Fibroblast of lung (primary cell): ENCODE measurements around the gene GREB1. TPM values are rescaled to one million over a fixed set of nuclear protein-coding genes. Genes with fewer than 3 reads are reported as not detected.

Experiments
- DNase-seq, 2 donors: peaks; one replicate each; pipeline versions ENCODE4 v3.0.0 to v3.0.0-alpha.2; 2010; ENCODE audit warnings: low read depth in 2 of 2
- H2AFZ ChIP-seq: 2 replicates; pipeline ENCODE4 v1.5.1; 2012; ENCODE audit warnings: low read length, control low read depth, inconsistent platforms
- H3K27ac ChIP-seq: 2 replicates; pipeline ENCODE4 v1.5.1; 2011; ENCODE audit warnings: low read length, control low read depth; ENCODE audit not compliant: insufficient read depth
- H3K27me3 ChIP-seq: 2 replicates; pipeline ENCODE4 v1.5.1; 2011; ENCODE audit warnings: mild to moderate bottlenecking, low read length; ENCODE audit not compliant: control insufficient read depth, insufficient read depth
- H3K36me3 ChIP-seq: 2 replicates; pipeline ENCODE4 v1.5.1; 2011; ENCODE audit warnings: low read length; ENCODE audit not compliant: control insufficient read depth, insufficient read depth
- H3K4me1 ChIP-seq: 2 replicates; pipeline ENCODE4 v1.5.1; 2011; ENCODE audit warnings: low read length; ENCODE audit not compliant: control insufficient read depth, insufficient read depth; ENCODE audit errors: extremely low read depth
- H3K4me2 ChIP-seq: 2 replicates; pipeline ENCODE4 v1.5.1; 2011; ENCODE audit warnings: low read length, control low read depth; ENCODE audit not compliant: insufficient read depth; ENCODE audit errors: extremely low read depth
- H3K4me3 ChIP-seq, 4 experiments: fragments of 200-600 bp in 1 of 4; sonication (generic) in 1 of 4; replicated peaks in 1 of 4; 2 replicates each; pipeline ENCODE4 v1.5.1; 2011 to 2016; ENCODE audit warnings: low read length in 4 of 4, low read depth in 3 of 4, mild to moderate bottlenecking in 3 of 4, control low read depth in 2 of 4, inconsistent platforms in 1 of 4, mixed read lengths in 1 of 4; ENCODE audit not compliant: insufficient read depth in 1 of 4; ENCODE audit errors: control extremely low read depth in 1 of 4
- H3K79me2 ChIP-seq: 2 replicates; pipeline ENCODE4 v1.5.1; 2012; ENCODE audit warnings: mild to moderate bottlenecking, low read length, inconsistent platforms; ENCODE audit not compliant: control insufficient read depth, insufficient read depth
- H3K9ac ChIP-seq: 2 replicates; pipeline ENCODE4 v1.5.1; 2011; ENCODE audit warnings: mild to moderate bottlenecking, low read length, control low read depth; ENCODE audit not compliant: insufficient read depth
- H3K9me3 ChIP-seq: 2 replicates; pipeline ENCODE4 v1.5.1; 2012; ENCODE audit warnings: low read depth, low read length; ENCODE audit not compliant: control insufficient read depth, insufficient read depth
- H4K20me1 ChIP-seq: 2 replicates; pipeline ENCODE4 v1.5.1; 2011; ENCODE audit warnings: low read length; ENCODE audit not compliant: control insufficient read depth, insufficient read depth; ENCODE audit errors: extremely low read depth
- CTCF ChIP-seq, 2 donors: IDR thresholded peaks in 1 of 2; conservative IDR thresholded peaks in 1 of 2; 1 replicate in 1 of 2; 2 replicates in 1 of 2; pipeline ENCODE4 v1.5.1; 2011 to 2012; ENCODE audit warnings: low read length in 2 of 2, control low read depth in 1 of 2, inconsistent platforms in 1 of 2, low read depth in 1 of 2, mild to moderate bottlenecking in 1 of 2
- EZH2 ChIP-seq: IDR thresholded peaks from 2 replicates; pipeline ENCODE4 v1.5.1; 2012; ENCODE audit warnings: low read length, control low read depth, mild to moderate bottlenecking; ENCODE audit errors: missing control alignments
- polyA plus RNA-seq, 2 donors: library from polyadenylated mRNA; depleted of rRNA in 1 of 2; stranded (reverse) in 1 of 2; unstranded in 1 of 2; fragments of >200 nt; gene quantifications; 2 replicates each; pipeline ENCODE4 v1.2.1, GENCODE V29; 2011 to 2012; ENCODE audit warnings: missing spikeins in 1 of 2
- total RNA-seq: library from RNA; depleted of rRNA; stranded (reverse); fragments of >200 nt; gene quantifications from 2 replicates; pipeline ENCODE4 v1.2.1, GENCODE V29; 2014

Gene GREB1
- total and polyA plus RNA-seq, 2 donors (not counting 1 experiment from before 2014, with no cell fraction given): 0.06 to 2.0 TPM

- Histone ChIP-seq H3K27ac (no peak overlapping the region), H3K9me3 (no peaks in the 10 kb centered on the region), H3K4me3 (no peak overlapping the region), H3K36me3 (no peaks in the 10 kb centered on the region), H3K9ac (no peak overlapping the region), H3K27me3 (peaks cover 4% of the 10 kb centered on the region), H2AFZ (no peak overlapping the region), H3K4me1 (no peaks in the 10 kb centered on the region), H3K79me2 (no peaks in the 10 kb centered on the region), H3K4me2 (no peak overlapping the region), H4K20me1 (no peaks in the 10 kb centered on the region)
- TF ChIP-seq EZH2: no peak
- no peak for TF ChIP-seq CTCF (conservative IDR thresholded peaks at IDR 0.05 in 1 of 2, IDR thresholded peaks at IDR 0.05 in 1 of 2; ENCODE audit: low read depth in 1 of 2, low read length in 2 of 2)
- DNase-seq: no peak
Measured at GRCh38 chr2:11577101-11577883, 43.4 kb downstream of the GREB1 start.

GRCh38 chr2:11578081-11578948, 44.5 kb downstream of the GREB1 start:
- Histone ChIP-seq H2AFZ (no peak overlapping the region), H3K27ac (no peak overlapping the region), H3K9ac (no peak overlapping the region), H3K27me3 (peaks cover 4% of the 10 kb centered on the region), H3K36me3 (no peaks in the 10 kb centered on the region), H4K20me1 (no peaks in the 10 kb centered on the region), H3K4me3 (no peak overlapping the region), H3K79me2 (no peaks in the 10 kb centered on the region), H3K9me3 (no peaks in the 10 kb centered on the region), H3K4me1 (no peaks in the 10 kb centered on the region), H3K4me2 (no peak overlapping the region)
- TF ChIP-seq EZH2 (no peak), CTCF (conservative IDR thresholded peaks at IDR 0.05 in 1 of 2, IDR thresholded peaks at IDR 0.05 in 1 of 2; ENCODE audit: low read depth in 1 of 2, low read length in 2 of 2) (no peak)
- no peak for DNase-seq
